GOT3 (cell line): ENCODE measurements around the gene TANC1.

Experiments
- DNase-seq: peaks from one replicate; lab custom pipeline; 2025; ENCODE audit warnings: mixed read lengths; lab: John Stamatoyannopoulos, UW

TANC1 gene

GRCh38 chr2:158962074-158962473, 6.4 kb upstream of the TANC1 start:
- no peak for DNase-seq

GRCh38 chr2:158963071-158963470, 5.4 kb upstream of the TANC1 start:
- DNase-seq = no peak

GRCh38 chr2:158965107-158965506, 3.3 kb upstream of the TANC1 start:
- DNase-seq = no peak

- no peak for DNase-seq
These were observed 2.8 kb upstream of the TANC1 start for GRCh38 chr2:158965641-158966040.

- no peak for DNase-seq
These were observed 2.1 kb upstream of the TANC1 start for GRCh38 chr2:158966312-158966711.

GRCh38 chr2:158967114-158967730, 1.2 kb upstream of the TANC1 start:
- DNase-seq = no peak

- no peak for DNase-seq
These were observed 577 bp upstream of the TANC1 start for GRCh38 chr2:158967731-158968395.

GRCh38 chr2:158969162-158969714, 798 bp downstream of the TANC1 start:
- DNase-seq = no peak

GRCh38 chr2:158969715-158970240, 1.3 kb downstream of the TANC1 start:
- no peak for DNase-seq

GRCh38 chr2:158970241-158970751, 1.9 kb downstream of the TANC1 start:
- no peak for DNase-seq

GRCh38 chr2:158973116-158973956, 4.9 kb downstream of the TANC1 start:
- no peak for DNase-seq

GRCh38 chr2:158975271-158975921, 7.0 kb downstream of the TANC1 start:
- DNase-seq = no peak

GRCh38 chr2:158979772-158980171, 11.3 kb downstream of the TANC1 start:
- DNase-seq = no peak

- DNase-seq = no peak
These were observed 16.2 kb downstream of the TANC1 start for GRCh38 chr2:158984604-158985135.

GRCh38 chr2:158988501-158988900, 20.1 kb downstream of the TANC1 start:
- no peak for DNase-seq

GRCh38 chr2:158989165-158989564, 20.7 kb downstream of the TANC1 start:
- DNase-seq = no peak

GRCh38 chr2:158990397-158991214, 22.2 kb downstream of the TANC1 start:
- no peak for DNase-seq

GRCh38 chr2:158993030-158993429, 24.6 kb downstream of the TANC1 start:
- no peak for DNase-seq

- no peak for DNase-seq
These were observed 25.5 kb downstream of the TANC1 start for GRCh38 chr2:158993721-158994587.
